Activated B cell treated with CpG ODN at 0.5 μM for 24 hours (primary cell): ENCODE results near the gene ZNF532. TPM values are rescaled to one million over a fixed set of nuclear protein-coding genes. Genes with fewer than 3 reads are reported as not detected.

ENCODE experiments used
- ATAC-seq: fragments of 200-7000 bp; cut with Tn5 transposase; one replicate; pipeline ENCODE4 v1.10.0; 2021; ENCODE audit warnings: low read depth, mild to moderate bottlenecking, moderate library complexity
- CTCF ChIA-PET: fragments of 350-600 bp; sonication (Branson Sonifier 250); formaldehyde crosslinking; loops from one replicate; lab custom pipeline; 2021; ENCODE audit warnings: antibody characterized with exemption; lab: Charles Lee
- POLR2A ChIA-PET: fragments of 350-600 bp; sonication (Branson Sonifier 250); formaldehyde crosslinking; loops from one replicate; lab custom pipeline; 2021; ENCODE audit warnings: antibody characterized with exemption; lab: Charles Lee
- DNase-seq: peaks from one replicate; pipeline ENCODE4 v3.0.0; 2022
- H3K27ac Mint-ChIP-seq: one replicate; pipeline ENCODE4 v1.8.0; 2020; ENCODE audit warnings: mixed read lengths
- H3K27me3 Mint-ChIP-seq: one replicate; pipeline ENCODE4 v1.8.0; 2021; ENCODE audit warnings: mixed read lengths
- H3K36me3 Mint-ChIP-seq: one replicate; pipeline ENCODE4 v1.8.0; 2021; ENCODE audit warnings: low read depth, mixed read lengths
- H3K4me1 Mint-ChIP-seq: one replicate; pipeline ENCODE4 v1.8.0; 2021; ENCODE audit warnings: mixed read lengths
- H3K4me3 Mint-ChIP-seq: one replicate; pipeline ENCODE4 v1.8.0; 2020; ENCODE audit warnings: mild to moderate bottlenecking, mixed read lengths
- H3K9me3 Mint-ChIP-seq: one replicate; pipeline ENCODE4 v1.8.0; 2020; ENCODE audit warnings: mixed read lengths
- CTCF ChIP-seq: fragments of 200-600 bp; IDR thresholded peaks from one replicate; pipeline ENCODE4 v1.8.0; 2022; ENCODE audit warnings: antibody characterized with exemption, mild to moderate bottlenecking
- intact Hi-C: fragments of 100-400 bp; cut with micrococcal nuclease; formaldehyde crosslinking; loops from one replicate; pipeline ENCODE4 v1.15.1; 2024
- total RNA-seq: library from RNA; stranded (reverse); gene quantifications from 2 replicates; pipeline ENCODE4 v1.2.3, GENCODE V29; 2022

The ZNF532 gene
- total RNA-seq, 1 donor from 2014 or later: 106 TPM

- no peak overlapping the region for H3K27ac Mint-ChIP-seq
- peaks cover 62% of the 10 kb centered on the region for H3K36me3 Mint-ChIP-seq
- H3K27me3 Mint-ChIP-seq: no peaks in the 10 kb centered on the region
- H3K9me3 Mint-ChIP-seq: no peaks in the 10 kb centered on the region
- CTCF ChIA-PET: interaction anchor here (1.4 kb wide), 1 partner anchor 87 kb away, joined by 3 read pairs; no protein-coding TSS in a partner anchor
- peaks cover 45% of the 10 kb centered on the region for H3K4me1 Mint-ChIP-seq
- TF ChIP-seq CTCF: no peak
- ATAC-seq: no peak
- intact Hi-C loops: no loop called here
- POLR2A ChIA-PET: interaction anchor here (0.6 to 1.6 kb wide), 3 partner anchors 10 to 145 kb away, joined by 3 to 10 read pairs (median 4); no protein-coding TSS in a partner anchor
- DNase-seq: no peak
- no peak overlapping the region for H3K4me3 Mint-ChIP-seq
Observed at GRCh38 chr18:58866773-58867150, 2.1 kb downstream of the ZNF532 start.

GRCh38 chr18:58867281-58867961 is 2.7 kb downstream of the ZNF532 start:
- ATAC-seq: no peak
- Mint-ChIP-seq H3K36me3 (peaks cover 68% of the 10 kb centered on the region), H3K27ac (no peak overlapping the region), H3K27me3 (no peaks in the 10 kb centered on the region), H3K9me3 (no peaks in the 10 kb centered on the region), H3K4me1 (peaks cover 41% of the 10 kb centered on the region), H3K4me3 (no peak overlapping the region)
- intact Hi-C loops: no loop called here
- POLR2A ChIA-PET: interaction anchor here (0.6 to 1.6 kb wide), 2 partner anchors 9 to 145 kb away, joined by 4 to 10 read pairs; no protein-coding TSS in a partner anchor
- TF ChIP-seq CTCF: no peak
- CTCF ChIA-PET: interaction anchor here (1.4 kb wide), 1 partner anchor 87 kb away, joined by 3 read pairs; no protein-coding TSS in a partner anchor
- DNase-seq: no peak

GRCh38 chr18:58868440-58868839 is 3.8 kb downstream of the ZNF532 start:
- no peak overlapping the region for H3K4me3 Mint-ChIP-seq
- POLR2A ChIA-PET: no interaction called here
- intact Hi-C loops: no loop called here

GRCh38 chr18:58870130-58870529 is 5.5 kb downstream of the ZNF532 start:
- POLR2A ChIA-PET: interaction anchor here (0.6 kb wide), 2 partner anchors 181 to 485 kb away, joined by 3 read pairs; no protein-coding TSS in a partner anchor
- peaks cover 84% of the 10 kb centered on the region for H3K36me3 Mint-ChIP-seq
- no peaks in the 10 kb centered on the region for H3K9me3 Mint-ChIP-seq
- H3K4me3 Mint-ChIP-seq: no peak overlapping the region
- H3K27me3 Mint-ChIP-seq: no peaks in the 10 kb centered on the region
- DNase-seq: no peak
- no peak overlapping the region for H3K27ac Mint-ChIP-seq
- no peak for ATAC-seq
- CTCF ChIA-PET: no interaction called here
- no peak for TF ChIP-seq CTCF
- peaks cover 40% of the 10 kb centered on the region for H3K4me1 Mint-ChIP-seq
- intact Hi-C loops: no loop called here

More at GRCh38 chr18:58868440-58868839, 3.8 kb downstream of the ZNF532 start:
- Mint-ChIP-seq H3K9me3 (no peaks in the 10 kb centered on the region), H3K27ac (no peak overlapping the region), H3K27me3 (no peaks in the 10 kb centered on the region), H3K36me3 (peaks cover 75% of the 10 kb centered on the region), H3K4me1 (peaks cover 40% of the 10 kb centered on the region)
- TF ChIP-seq CTCF: no peak
- no peak for DNase-seq
- CTCF ChIA-PET: no interaction called here
- no peak for ATAC-seq

- no peaks in the 10 kb centered on the region for H3K9me3 Mint-ChIP-seq
- intact Hi-C loops: no loop called here
- H3K4me1 Mint-ChIP-seq: peaks cover 41% of the 10 kb centered on the region
- TF ChIP-seq CTCF: no peak
- DNase-seq: no peak
- POLR2A ChIA-PET: interaction anchor here (0.6 to 1.7 kb wide), 2 partner anchors 76 to 180 kb away, joined by 3 to 4 read pairs; no protein-coding TSS in a partner anchor
- peaks cover 84% of the 10 kb centered on the region for H3K36me3 Mint-ChIP-seq
- H3K27me3 Mint-ChIP-seq: no peaks in the 10 kb centered on the region
- H3K4me3 Mint-ChIP-seq: no peak overlapping the region
- ATAC-seq: no peak
- CTCF ChIA-PET: no interaction called here
- no peak overlapping the region for H3K27ac Mint-ChIP-seq
Observed at GRCh38 chr18:58870621-58871020, 5.9 kb downstream of the ZNF532 start.
